K562 (cell line): ENCODE data around the gene SIX6. TPM values are rescaled to one million over a fixed set of nuclear protein-coding genes. Genes with fewer than 3 reads are reported as not detected.

Experiments
- ATAC-seq: fragments of 200-7000 bp; cut with Tn5 transposase; 3 replicates; pipeline ENCODE4 v1.9.1; 2020; ENCODE audit warnings: moderate library complexity
- BruUV-seq: library from RNA; stranded (reverse); fragments of 400-500 nt; replicated peaks from 2 replicates; lab custom pipeline; 2021; lab: Mats Ljungman, UMichigan
- CTCF ChIA-PET: fragments of 300-600 bp; formaldehyde crosslinking; extraction: SDS; loops from one replicate; lab custom pipeline; 2021; ENCODE audit warnings: low intra/inter-chr PET ratio; lab: Yijun Ruan, JAX
- POLR2A ChIA-PET: fragments of 300-600, 350-650 bp; sonication (Branson Sonifier 250); formaldehyde crosslinking; extraction: SDS; loops from one replicate; lab custom pipeline; 2021; ENCODE audit warnings: antibody characterized with exemption, inconsistent platforms; lab: Yijun Ruan, JAX
- DNase-seq, 4 experiments: peaks; one replicate each; pipeline versions ENCODE4 v3.0.0 to v3.0.0-alpha.2; 2011 to 2018; ENCODE audit warnings: low spot score in 3 of 4, mixed read lengths in 3 of 4; ENCODE audit errors: extremely low read depth in 1 of 4
- FAIRE-seq: peaks from 2 replicates; lab custom pipeline; 2011; peaks lifted over from hg19 to GRCh38; lab: Jason Lieb, UNC
- H2AFZ ChIP-seq: 2 replicates; pipeline ENCODE4 v1.6.0; 2011; ENCODE audit warnings: low read depth, low read length, control low read depth, inconsistent platforms
- H3K27ac ChIP-seq: fragments of 200-600 bp; 3 replicates; pipeline ENCODE4 v1.8.0; 2011; ENCODE audit warnings: low read depth, mild to moderate bottlenecking, control low read depth, inconsistent platforms, low read length, moderate library complexity, mixed read lengths; ENCODE audit errors: extremely low read depth
- H3K27me3 ChIP-seq, 2 experiments: fragments of 300-600 bp in 1 of 2; 2 replicates in 1 of 2; 3 replicates in 1 of 2; pipeline versions ENCODE4 v1.6.0 to v1.8.0; 2011; ENCODE audit warnings: inconsistent platforms in 2 of 2, low read length in 2 of 2, mild to moderate bottlenecking in 1 of 2, mixed read lengths in 1 of 2, moderate library complexity in 1 of 2; ENCODE audit not compliant: control insufficient read depth in 2 of 2, insufficient read depth in 2 of 2
- H3K36me3 ChIP-seq: fragments of 300-600 bp; 3 replicates; pipeline ENCODE4 v1.8.0; 2011; ENCODE audit warnings: mild to moderate bottlenecking, low read length, inconsistent platforms; ENCODE audit not compliant: control insufficient read depth, insufficient read depth
- H3K4me1 ChIP-seq, 2 experiments: fragments of 200-600 bp in 1 of 2; replicated peaks in 1 of 2; 2 replicates in 1 of 2; 3 replicates in 1 of 2; pipeline versions ENCODE4 v1.5.1 to v1.8.0; 2011; ENCODE audit warnings: inconsistent platforms in 2 of 2, low read length in 2 of 2, mild to moderate bottlenecking in 1 of 2, mixed read lengths in 1 of 2, moderate library complexity in 1 of 2; ENCODE audit not compliant: control insufficient read depth in 2 of 2, insufficient read depth in 2 of 2
- H3K4me2 ChIP-seq: 2 replicates; pipeline ENCODE4 v1.6.1; 2011; ENCODE audit warnings: low read length, control low read depth, inconsistent platforms, mixed read lengths; ENCODE audit not compliant: insufficient read depth
- H3K4me3 ChIP-seq: fragments of 200-600 bp; sonication (generic), shearing (Covaris generic); 2 replicates; pipeline ENCODE4 v1.5.1; 2016; ENCODE audit warnings: control low read depth, inconsistent platforms
- H3K79me2 ChIP-seq: fragments of 200-600 bp; 3 replicates; pipeline ENCODE4 v1.8.0; 2011; ENCODE audit warnings: low read length, inconsistent platforms; ENCODE audit not compliant: control insufficient read depth, insufficient read depth
- H3K9ac ChIP-seq, 2 experiments: 2 replicates each; pipeline versions ENCODE4 v1.6.0 to v1.6.1; 2011; ENCODE audit warnings: low read depth in 2 of 2, low read length in 2 of 2, control low read depth in 1 of 2, inconsistent platforms in 1 of 2, mild to moderate bottlenecking in 1 of 2, mixed read lengths in 1 of 2; ENCODE audit not compliant: insufficient read depth in 1 of 2
- H3K9me1 ChIP-seq: one replicate; pipeline ENCODE4 v1.6.0; 2011; ENCODE audit warnings: inconsistent platforms, mild to moderate bottlenecking, low read length, moderate library complexity; ENCODE audit not compliant: control insufficient read depth, insufficient read depth
- H3K9me3 ChIP-seq: replicated peaks from 2 replicates; pipeline ENCODE4 v1.5.1; 2011; ENCODE audit warnings: low read depth, low read length, inconsistent platforms; ENCODE audit not compliant: control insufficient read depth, insufficient read depth
- H4K20me1 ChIP-seq: replicated peaks from 2 replicates; pipeline ENCODE4 v1.6.1; 2011; ENCODE audit warnings: low read length, inconsistent platforms, mixed read lengths; ENCODE audit not compliant: control insufficient read depth, insufficient read depth
- CEBPB ChIP-seq: fragments of 450-650 bp; IDR thresholded peaks from 2 replicates; pipeline ENCODE4 v1.6.1; 2016; ENCODE audit warnings: missing genetic modification characterization, missing compliant biosample characterization
- WGBS: fragments of 100-300 bp; shearing (Covaris generic); methylation state at CpG from one replicate; pipeline ENCODE4 v1.1.6; 2016; ENCODE audit warnings: low coverage, mixed read lengths; ENCODE audit not compliant: insufficient coverage; ENCODE audit errors: missing lambda C conversion rate; 5-methylcytosine and 5-hydroxymethylcytosine counted together
- in situ Hi-C: fragments of 300-500 bp; cut with MboI; formaldehyde crosslinking; loops from 4 replicates; pipeline ENCODE4 v1.15.0; 2018; ENCODE audit warnings: inconsistent platforms, mixed read lengths
- intact Hi-C: fragments of 100-400 bp; cut with micrococcal nuclease; formaldehyde crosslinking; loops from 2 replicates; pipeline ENCODE4 v1.14.2; 2022
- polyA plus RNA-seq, 8 experiments: library from polyadenylated mRNA; depleted of rRNA in 4 of 8; stranded (reverse) in 5 of 8; unstranded in 3 of 8; fragments of >200 nt; fragmentation: Nextera tagmentation in 2 of 8; fragmentation: Illumina TruSeq in 1 of 8; extraction: Ambion mirVana in 2 of 8; extraction: Trizol in 1 of 8; gene quantifications; 2 replicates each; pipeline versions ENCODE4 v1.2.1 to v1.2.3, GENCODE V29; 2011 to 2014; ENCODE audit warnings: inconsistent platforms in 1 of 8, missing spikeins in 1 of 8
- total RNA-seq, 7 experiments: library from RNA; depleted of rRNA in 6 of 7; stranded (reverse); fragments of >200 nt in 6 of 7; fragmentation: Illumina TruSeq in 2 of 7; extraction: Trizol in 2 of 7; gene quantifications; 2 replicates each; pipeline versions ENCODE4 v1.2.1 to v1.2.3, GENCODE V29; 2011 to 2021; ENCODE audit warnings: low replicate concordance in 1 of 7
- TF ChIP-seq, protein P1 (sequence below), 3 experiments: IDR thresholded peaks in 2 of 3; conservative IDR thresholded peaks in 1 of 3; 2 replicates each; pipeline ENCODE4 v1.5.1; 2011 to 2012; ENCODE audit warnings: low read length in 3 of 3, mild to moderate bottlenecking in 3 of 3, control low read depth in 2 of 3, improper control_type of control experiment in 1 of 3, inconsistent platforms in 1 of 3, low read depth in 1 of 3, mixed read lengths in 1 of 3, moderate library complexity in 1 of 3; ENCODE audit not compliant: insufficient read depth in 2 of 3
- TF ChIP-seq, protein P2 (sequence below): sonication (generic); formaldehyde crosslinking; IDR thresholded peaks from 2 replicates; pipeline ENCODE4 v1.8.1; 2023; ENCODE audit warnings: mild to moderate bottlenecking, missing genetic modification reagents

SIX6 gene
- total and polyA plus RNA-seq, 9 of the 15 experiments (the other 6 are each of a cell fraction or from before 2014, with no cell fraction given): not detected

DNA sequence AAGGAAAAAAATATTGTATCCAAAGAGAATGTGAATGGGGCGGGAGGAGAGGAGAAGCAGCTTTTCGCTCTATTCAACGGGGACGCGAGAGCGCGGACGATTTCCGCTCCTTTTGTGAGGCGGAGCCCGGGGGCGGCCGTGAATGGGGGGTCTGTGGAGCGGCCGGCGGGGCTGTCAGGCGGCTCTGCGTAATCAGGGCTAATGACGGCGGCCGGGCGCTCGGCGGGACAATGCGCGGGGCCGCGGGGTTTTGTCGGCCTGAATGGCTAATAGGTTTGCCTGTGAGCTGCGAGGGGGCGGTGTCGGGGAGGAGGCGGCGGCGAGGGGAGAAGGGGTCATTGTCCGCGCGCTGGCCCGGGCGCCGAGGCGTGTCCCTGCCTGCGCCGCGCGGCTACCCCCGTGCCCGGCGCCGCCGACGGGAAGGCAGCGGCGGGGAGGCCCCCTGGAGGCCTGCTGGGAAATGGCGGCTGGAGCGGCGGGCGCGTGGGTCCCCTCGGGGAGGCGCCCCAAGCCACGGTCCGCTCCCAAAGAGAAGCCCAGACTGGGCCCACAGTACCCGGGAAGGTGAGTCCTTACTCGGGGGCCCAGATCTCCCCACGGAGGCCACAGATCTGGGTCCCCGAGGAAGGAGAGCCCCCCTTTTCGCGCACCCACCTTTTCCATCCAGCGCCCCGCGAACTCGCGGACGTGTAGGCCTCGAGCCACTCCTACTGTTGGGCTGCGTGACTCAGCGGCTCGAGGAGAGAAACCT lies 6.0 kb downstream of the SIX6 start:
- H3K4me3 ChIP-seq: peak overlapping the region; percentile 30
- no peaks in the 10 kb centered on the region for H3K9me1 ChIP-seq
- no peaks in the 10 kb centered on the region for H3K9me3 ChIP-seq
- WGBS: 69% methylated on average over 13 of the region's 79 CpGs
- no peak overlapping the region for H2AFZ ChIP-seq
- no peak overlapping the region for H3K27ac ChIP-seq
- ATAC-seq (peak; percentile 78), DNase-seq (peak; percentile 5 to 13 (median 10)), FAIRE-seq (no peak)
- no peaks in the 10 kb centered on the region for H3K36me3 ChIP-seq
- BruUV-seq: no TSS peak
- intact Hi-C loops: no loop called here
- 0 out of 2 replicates have a peak overlapping the region, but pooled peaks have one; percentile 25 for H3K4me2 ChIP-seq
- ChIA-PET CTCF (no interaction called here), POLR2A (interaction anchor here (1.1 kb wide), 1 partner anchor 19 kb away, joined by 4 read pairs; no protein-coding TSS in a partner anchor)
- in situ Hi-C loops: no loop called here
- H3K27me3 ChIP-seq: peaks cover 8 to 24% of the 10 kb centered on the region in 2 experiments; a peak in 3 of 5 replicates
- H3K4me1 ChIP-seq: peaks cover 0 to 13% of the 10 kb centered on the region in 2 experiments; a peak in 1 of 5 replicates
- no peaks in the 10 kb centered on the region for H4K20me1 ChIP-seq
- TF ChIP-seq, protein P1, sequence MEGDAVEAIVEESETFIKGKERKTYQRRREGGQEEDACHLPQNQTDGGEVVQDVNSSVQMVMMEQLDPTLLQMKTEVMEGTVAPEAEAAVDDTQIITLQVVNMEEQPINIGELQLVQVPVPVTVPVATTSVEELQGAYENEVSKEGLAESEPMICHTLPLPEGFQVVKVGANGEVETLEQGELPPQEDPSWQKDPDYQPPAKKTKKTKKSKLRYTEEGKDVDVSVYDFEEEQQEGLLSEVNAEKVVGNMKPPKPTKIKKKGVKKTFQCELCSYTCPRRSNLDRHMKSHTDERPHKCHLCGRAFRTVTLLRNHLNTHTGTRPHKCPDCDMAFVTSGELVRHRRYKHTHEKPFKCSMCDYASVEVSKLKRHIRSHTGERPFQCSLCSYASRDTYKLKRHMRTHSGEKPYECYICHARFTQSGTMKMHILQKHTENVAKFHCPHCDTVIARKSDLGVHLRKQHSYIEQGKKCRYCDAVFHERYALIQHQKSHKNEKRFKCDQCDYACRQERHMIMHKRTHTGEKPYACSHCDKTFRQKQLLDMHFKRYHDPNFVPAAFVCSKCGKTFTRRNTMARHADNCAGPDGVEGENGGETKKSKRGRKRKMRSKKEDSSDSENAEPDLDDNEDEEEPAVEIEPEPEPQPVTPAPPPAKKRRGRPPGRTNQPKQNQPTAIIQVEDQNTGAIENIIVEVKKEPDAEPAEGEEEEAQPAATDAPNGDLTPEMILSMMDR (IDR thresholded peaks at IDR 0.05 in 2 of 3, conservative IDR thresholded peaks at IDR 0.05 in 1 of 3; ENCODE audit: insufficient read depth in 2 of 3, low read depth in 1 of 3, low read length in 3 of 3): peak in 2 of 3 experiments; percentile 2 to 49; a peak in 2 of 6 replicates
- TF ChIP-seq CEBPB (tag): no peak
- TF ChIP-seq, protein P2, sequence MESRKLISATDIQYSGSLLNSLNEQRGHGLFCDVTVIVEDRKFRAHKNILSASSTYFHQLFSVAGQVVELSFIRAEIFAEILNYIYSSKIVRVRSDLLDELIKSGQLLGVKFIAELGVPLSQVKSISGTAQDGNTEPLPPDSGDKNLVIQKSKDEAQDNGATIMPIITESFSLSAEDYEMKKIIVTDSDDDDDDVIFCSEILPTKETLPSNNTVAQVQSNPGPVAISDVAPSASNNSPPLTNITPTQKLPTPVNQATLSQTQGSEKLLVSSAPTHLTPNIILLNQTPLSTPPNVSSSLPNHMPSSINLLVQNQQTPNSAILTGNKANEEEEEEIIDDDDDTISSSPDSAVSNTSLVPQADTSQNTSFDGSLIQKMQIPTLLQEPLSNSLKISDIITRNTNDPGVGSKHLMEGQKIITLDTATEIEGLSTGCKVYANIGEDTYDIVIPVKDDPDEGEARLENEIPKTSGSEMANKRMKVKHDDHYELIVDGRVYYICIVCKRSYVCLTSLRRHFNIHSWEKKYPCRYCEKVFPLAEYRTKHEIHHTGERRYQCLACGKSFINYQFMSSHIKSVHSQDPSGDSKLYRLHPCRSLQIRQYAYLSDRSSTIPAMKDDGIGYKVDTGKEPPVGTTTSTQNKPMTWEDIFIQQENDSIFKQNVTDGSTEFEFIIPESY: peak; percentile 41; the same call in 1 of the 2 replicates
- no peak overlapping the region for H3K9ac ChIP-seq
- H3K79me2 ChIP-seq: no peaks in the 10 kb centered on the region
